A673 (cell line): ENCODE measurements around the gene SUPT6H. TPM values are rescaled to one million over a fixed set of nuclear protein-coding genes. Genes with fewer than 3 reads are reported as not detected.

Source experiments
- BruUV-seq: library from RNA; stranded (reverse); fragments of 400-500 nt; replicated peaks from 2 replicates; lab custom pipeline; 2021; lab: Mats Ljungman, UMichigan
- CTCF ChIA-PET: fragments of 300-600 bp; sonication (Branson Sonifier 250); formaldehyde crosslinking; loops from one replicate; lab custom pipeline; 2022; ENCODE audit warnings: antibody characterized with exemption; lab: Charles Lee
- POLR2A ChIA-PET: fragments of 300-600 bp; sonication (Branson Sonifier 250); formaldehyde crosslinking; loops from one replicate; lab custom pipeline; 2022; ENCODE audit warnings: antibody characterized with exemption; ENCODE audit not compliant: low non-redundant PET; lab: Charles Lee
- DNase-seq: peaks from one replicate; pipeline ENCODE4 v3.0.0-alpha.2; 2015; ENCODE audit warnings: low spot score
- H3K27ac ChIP-seq: fragments of 200-600 bp; sonication (generic); 2 replicates; pipeline ENCODE4 v1.5.1; 2016; ENCODE audit warnings: mixed run types, low read depth, mild to moderate bottlenecking, mixed read lengths, antibody characterized with exemption, low read length; ENCODE audit not compliant: poor library complexity, severe bottlenecking
- H3K27me3 ChIP-seq: fragments of 200-600 bp; sonication (generic); replicated peaks from 2 replicates; pipeline ENCODE4 v1.6.1; 2017; ENCODE audit warnings: mixed run types, low read depth, mild to moderate bottlenecking, mixed read lengths, antibody characterized with exemption, low read length; ENCODE audit not compliant: insufficient read depth, poor library complexity
- H3K36me3 ChIP-seq: fragments of 200-600 bp; sonication (generic); 2 replicates; pipeline ENCODE4 v1.6.1; 2016; ENCODE audit warnings: mixed run types, mild to moderate bottlenecking, mixed read lengths, antibody characterized with exemption, low read length; ENCODE audit not compliant: insufficient read depth, poor library complexity, severe bottlenecking
- H3K4me1 ChIP-seq: fragments of 200-600 bp; sonication (generic); 2 replicates; pipeline ENCODE4 v1.6.1; 2017; ENCODE audit warnings: mixed run types, mild to moderate bottlenecking, mixed read lengths, antibody characterized with exemption, low read length; ENCODE audit not compliant: insufficient read depth, poor library complexity, severe bottlenecking
- H3K4me3 ChIP-seq: fragments of 200-600 bp; sonication (generic); 2 replicates; pipeline ENCODE4 v1.5.1; 2016; ENCODE audit warnings: low read depth, mixed run types, mild to moderate bottlenecking, mixed read lengths, low read length; ENCODE audit not compliant: poor library complexity, severe bottlenecking
- H3K9me3 ChIP-seq: fragments of 200-600 bp; sonication (generic); 2 replicates; pipeline ENCODE4 v1.6.1; 2016; ENCODE audit warnings: mixed run types, low read depth, mild to moderate bottlenecking, mixed read lengths, antibody characterized with exemption, low read length; ENCODE audit not compliant: poor library complexity, severe bottlenecking
- CTCF ChIP-seq: fragments of 300-800, 200-600 bp; sonication (generic); conservative IDR thresholded peaks from 2 replicates; pipeline ENCODE4 v1.5.1; 2017; ENCODE audit warnings: low read depth, mild to moderate bottlenecking, antibody characterized with exemption, low read length, moderate library complexity, mixed read lengths
- EZH2 ChIP-seq: fragments of 200-600 bp; sonication (generic); IDR thresholded peaks from 2 replicates; pipeline ENCODE4 v1.6.1; 2017; ENCODE audit warnings: borderline replicate concordance, low read depth, mild to moderate bottlenecking, mixed read lengths, antibody characterized with exemption, low read length; ENCODE audit not compliant: poor library complexity, severe bottlenecking
- intact Hi-C: fragments of 100-400 bp; cut with micrococcal nuclease; formaldehyde crosslinking; loops from one replicate; pipeline ENCODE4 v1.10.0; 2022; ENCODE audit not compliant: unreplicated experiment
- total RNA-seq: library from RNA; stranded (reverse); gene quantifications from 2 replicates; pipeline ENCODE4 v1.2.3, GENCODE V29; 2021

Gene SUPT6H
- total RNA-seq, 1 experiment from 2014 or later, result 105 TPM

- H3K4me3 ChIP-seq, result no peak overlapping the region
- H3K4me1 ChIP-seq, result no peaks in the 10 kb centered on the region
- CTCF ChIA-PET, result no interaction called here
- H3K27ac ChIP-seq, result no peak overlapping the region
- intact Hi-C loops, result no loop called here
- DNase-seq, result no peak
- H3K27me3 ChIP-seq, result no peaks in the 10 kb centered on the region
- H3K36me3 ChIP-seq, result peaks cover 76% of the 10 kb centered on the region
- POLR2A ChIA-PET, result no interaction called here
- H3K9me3 ChIP-seq, result no peaks in the 10 kb centered on the region
- TF ChIP-seq EZH2 (no peak), CTCF (no peak)
- no TSS peak for BruUV-seq
These were observed 45.7 kb upstream of the SUPT6H start for GRCh38 chr17:28616281-28616680.

GRCh38 chr17:28618464-28618863 is 43.5 kb upstream of the SUPT6H start:
- H3K27ac ChIP-seq, result no peak overlapping the region
- no TSS peak for BruUV-seq
- CTCF ChIA-PET, result no interaction called here
- POLR2A ChIA-PET, result interaction anchor here (0.5 kb wide), 1 partner anchor 17 kb away, joined by 6 read pairs; no protein-coding TSS in a partner anchor
- no peaks in the 10 kb centered on the region for H3K9me3 ChIP-seq
- intact Hi-C loops, result no loop called here
- H3K4me1 ChIP-seq, result no peaks in the 10 kb centered on the region
- DNase-seq, result no peak
- no peak overlapping the region for H3K4me3 ChIP-seq
- no peaks in the 10 kb centered on the region for H3K27me3 ChIP-seq
- peaks cover 89% of the 10 kb centered on the region for H3K36me3 ChIP-seq
- no peak for TF ChIP-seq EZH2
- TF ChIP-seq CTCF, result no peak

DNA sequence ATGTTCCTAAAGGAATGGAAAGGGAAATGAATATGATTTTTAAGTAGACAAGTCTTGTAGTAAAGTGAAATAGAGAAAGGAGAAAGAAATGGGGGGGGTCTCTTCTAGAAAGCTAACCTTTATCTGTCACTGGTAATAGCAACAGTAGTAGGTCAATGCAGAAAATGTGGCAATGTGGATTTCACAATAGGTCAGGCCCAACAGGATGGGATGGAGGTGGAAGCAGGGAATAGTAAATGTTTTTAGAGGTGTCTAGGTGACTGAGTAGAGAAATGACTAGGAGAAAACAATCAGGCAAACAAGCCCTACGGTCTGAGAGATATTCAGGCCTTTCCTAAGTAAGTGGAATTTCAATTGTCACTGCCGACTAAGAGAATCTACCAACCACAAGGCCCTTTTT is 42.0 kb upstream of the SUPT6H start:
- Histone ChIP-seq H3K27ac (no peak overlapping the region), H3K36me3 (peaks cover 97% of the 10 kb centered on the region), H3K9me3 (no peaks in the 10 kb centered on the region), H3K27me3 (no peaks in the 10 kb centered on the region), H3K4me3 (no peak overlapping the region), H3K4me1 (no peaks in the 10 kb centered on the region)
- DNase-seq, result no peak
- intact Hi-C loops, result loop anchor here (5.0 kb wide), 1 partner anchor 43 kb away; the partner anchor contains the start of gene ALDOC
- ChIA-PET POLR2A (no interaction called here), CTCF (no interaction called here)
- BruUV-seq, result no TSS peak
- TF ChIP-seq CTCF (no peak), EZH2 (no peak)
